ENCODE data around the gene APPL1.

APPL1 gene, protein sequence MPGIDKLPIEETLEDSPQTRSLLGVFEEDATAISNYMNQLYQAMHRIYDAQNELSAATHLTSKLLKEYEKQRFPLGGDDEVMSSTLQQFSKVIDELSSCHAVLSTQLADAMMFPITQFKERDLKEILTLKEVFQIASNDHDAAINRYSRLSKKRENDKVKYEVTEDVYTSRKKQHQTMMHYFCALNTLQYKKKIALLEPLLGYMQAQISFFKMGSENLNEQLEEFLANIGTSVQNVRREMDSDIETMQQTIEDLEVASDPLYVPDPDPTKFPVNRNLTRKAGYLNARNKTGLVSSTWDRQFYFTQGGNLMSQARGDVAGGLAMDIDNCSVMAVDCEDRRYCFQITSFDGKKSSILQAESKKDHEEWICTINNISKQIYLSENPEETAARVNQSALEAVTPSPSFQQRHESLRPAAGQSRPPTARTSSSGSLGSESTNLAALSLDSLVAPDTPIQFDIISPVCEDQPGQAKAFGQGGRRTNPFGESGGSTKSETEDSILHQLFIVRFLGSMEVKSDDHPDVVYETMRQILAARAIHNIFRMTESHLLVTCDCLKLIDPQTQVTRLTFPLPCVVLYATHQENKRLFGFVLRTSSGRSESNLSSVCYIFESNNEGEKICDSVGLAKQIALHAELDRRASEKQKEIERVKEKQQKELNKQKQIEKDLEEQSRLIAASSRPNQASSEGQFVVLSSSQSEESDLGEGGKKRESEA

DNA sequence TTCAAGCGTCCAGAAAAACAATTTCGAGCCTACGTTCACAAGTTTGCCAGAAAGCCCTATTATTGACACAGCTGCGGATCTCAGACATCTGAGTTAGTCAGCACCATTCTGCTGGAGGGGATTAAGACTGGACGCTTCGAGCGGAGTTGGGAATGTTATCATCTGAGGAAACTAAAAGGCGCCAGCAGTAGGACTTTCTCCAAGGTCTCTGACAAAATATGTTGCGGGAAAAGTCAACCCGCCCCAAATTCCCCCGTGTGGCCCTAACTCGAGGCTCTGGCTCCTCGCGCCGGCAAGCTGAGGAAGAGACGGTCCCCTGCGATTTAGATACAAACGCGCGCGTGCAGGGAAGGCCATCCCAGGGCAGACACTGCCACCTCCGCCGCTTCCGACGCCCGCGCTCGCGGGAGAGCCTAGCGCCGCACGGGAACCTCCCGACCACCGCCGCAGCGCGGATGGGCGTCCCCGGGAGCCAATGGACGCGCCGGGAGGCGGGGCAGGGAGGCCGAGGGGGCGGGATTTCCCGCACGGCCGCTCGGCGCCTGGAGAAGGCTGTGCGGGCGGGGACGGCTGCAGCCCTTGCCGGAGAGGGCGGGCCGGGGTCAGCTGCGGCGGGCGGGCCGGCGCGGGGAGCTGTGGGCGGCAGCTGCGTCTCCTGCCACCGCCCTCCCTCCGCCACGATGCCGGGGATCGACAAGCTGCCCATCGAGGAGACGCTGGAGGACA, at the start of gene APPL1:
Gene APPL1 (plus strand): TSS at position 526 of the 726 bp plus-strand sequence. CDS start 155 bp downstream, at position 681.
- peak; percentile 78 for DNase-seq (ENCODE audit: low read depth)

DNA sequence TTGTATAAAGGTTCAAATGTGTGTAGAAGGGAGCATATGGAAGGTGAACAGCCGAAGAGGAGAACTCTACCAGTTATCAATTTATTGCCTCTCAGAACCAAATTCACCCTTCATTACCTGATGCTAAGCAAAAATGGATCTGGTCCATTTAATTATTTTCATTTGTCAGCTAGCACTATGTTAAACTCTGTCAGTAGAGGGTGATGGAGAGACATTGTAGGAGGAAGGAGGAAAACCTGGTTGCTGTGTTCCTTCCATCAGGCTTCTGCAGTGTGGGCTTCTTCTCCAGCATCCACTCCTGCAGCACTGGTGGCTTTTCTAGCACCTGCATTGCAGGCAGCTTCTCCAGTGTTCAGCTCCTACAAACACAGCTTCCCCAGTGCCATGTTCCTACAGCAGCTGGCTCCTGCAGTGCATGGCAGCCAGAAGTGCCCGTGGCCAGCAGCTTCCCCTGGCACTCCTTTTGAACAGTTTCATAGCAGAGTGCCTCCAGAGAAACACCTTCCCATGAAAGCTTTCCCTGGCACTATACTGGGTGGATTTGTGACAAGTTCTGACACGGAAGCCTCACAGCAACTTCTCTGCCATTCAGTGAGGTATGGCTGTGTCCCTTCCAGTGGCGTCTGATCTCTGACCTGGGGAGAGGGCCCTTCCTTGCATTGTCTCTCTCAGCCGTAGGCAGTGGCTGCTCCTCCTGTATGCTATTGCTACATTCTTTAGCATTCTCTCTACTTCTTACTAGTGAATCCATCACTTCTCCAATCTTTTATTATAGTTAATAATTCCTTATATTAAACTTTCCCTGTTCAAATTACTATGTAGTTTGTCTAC, 47.7 kb upstream of the APPL1 start:
- no peak for DNase-seq (ENCODE audit: low read depth)

DNA sequence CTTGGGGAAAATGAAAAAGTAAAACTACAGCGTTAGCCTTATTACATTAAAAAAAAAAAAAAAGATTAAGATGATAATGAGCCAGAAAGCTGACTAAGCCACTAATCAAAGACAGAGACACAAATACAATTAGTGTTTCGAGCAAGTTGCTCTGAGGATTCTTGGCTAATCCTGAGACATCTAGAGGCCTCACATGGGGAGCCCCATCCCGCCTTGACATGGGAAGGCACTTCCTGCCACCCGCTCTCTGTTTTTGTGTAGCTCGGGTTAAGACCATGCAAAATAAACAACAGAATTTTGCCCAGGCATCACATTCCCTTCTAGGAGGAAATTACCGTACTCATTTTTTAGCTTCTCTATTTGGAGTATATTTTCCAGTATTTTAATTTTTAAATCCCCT, 43.0 kb upstream of the APPL1 start:
- DNase-seq (ENCODE audit: low read depth), result no peak

DNA sequence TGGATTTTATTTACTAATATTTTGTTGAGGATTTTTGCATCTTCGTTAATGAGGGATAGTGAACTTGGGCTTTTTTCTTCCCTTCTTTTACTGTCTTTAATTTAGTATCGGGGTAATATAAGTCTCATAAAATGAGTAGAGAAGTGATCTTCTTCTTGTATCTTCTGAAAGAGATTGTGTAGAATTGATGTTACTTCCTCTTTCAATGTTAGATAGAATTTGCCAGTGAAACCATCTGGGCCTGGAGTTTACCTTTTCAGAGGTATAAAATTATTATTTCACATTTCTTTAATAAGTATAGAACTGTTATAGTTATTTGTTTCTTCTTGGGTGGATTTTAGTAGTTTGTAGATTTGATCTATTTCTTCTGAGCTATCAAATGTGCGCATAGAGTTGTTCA, 35.5 kb upstream of the APPL1 start:
- no peak for DNase-seq (ENCODE audit: low read depth)

DNA sequence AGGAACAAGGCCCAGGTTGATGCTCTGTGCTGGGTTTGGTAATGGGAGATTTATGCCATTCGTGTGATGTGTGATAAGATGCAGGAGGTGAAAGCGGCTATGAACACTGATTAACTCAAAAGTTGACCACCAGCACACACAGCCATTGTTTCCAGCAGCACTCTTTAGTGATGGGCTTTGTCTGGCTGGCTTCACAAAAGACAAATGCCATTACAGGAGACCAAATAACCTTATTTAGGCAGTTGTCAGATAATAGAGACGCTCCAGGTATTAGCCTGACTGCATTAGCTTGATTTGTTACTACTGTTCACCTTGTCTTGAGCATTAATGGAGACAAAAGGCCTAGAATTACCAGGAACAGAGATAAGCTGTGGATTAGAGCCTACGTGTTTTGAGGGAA, 32.9 kb upstream of the APPL1 start:
- DNase-seq (ENCODE audit: low read depth), result no peak

DNA sequence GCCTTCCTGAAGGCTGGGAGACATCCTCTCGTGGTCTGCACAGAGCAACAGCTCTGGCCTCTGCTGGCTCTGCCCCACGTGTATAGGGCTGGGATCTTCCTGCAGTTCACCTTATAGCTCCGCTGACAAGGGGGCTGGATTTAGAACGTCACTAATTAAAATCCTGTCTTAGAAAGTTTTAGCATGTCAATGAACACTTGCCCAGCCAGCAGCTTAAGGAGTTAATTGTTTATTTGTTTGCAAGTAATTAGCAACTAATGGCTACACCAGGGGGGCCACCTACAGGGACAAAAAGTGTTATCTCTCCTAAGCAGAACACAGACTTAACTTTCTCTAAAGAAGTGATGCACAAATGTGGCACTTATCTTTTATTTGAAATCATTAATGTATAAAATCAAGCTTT, 27.6 kb upstream of the APPL1 start, which contains the start of gene HESX1:
Gene HESX1 (minus strand): TSS at position 84 of the 403 bp plus-strand sequence. CDS start 60 bp downstream, at position 24.
- DNase-seq (ENCODE audit: low read depth), result no peak

DNA sequence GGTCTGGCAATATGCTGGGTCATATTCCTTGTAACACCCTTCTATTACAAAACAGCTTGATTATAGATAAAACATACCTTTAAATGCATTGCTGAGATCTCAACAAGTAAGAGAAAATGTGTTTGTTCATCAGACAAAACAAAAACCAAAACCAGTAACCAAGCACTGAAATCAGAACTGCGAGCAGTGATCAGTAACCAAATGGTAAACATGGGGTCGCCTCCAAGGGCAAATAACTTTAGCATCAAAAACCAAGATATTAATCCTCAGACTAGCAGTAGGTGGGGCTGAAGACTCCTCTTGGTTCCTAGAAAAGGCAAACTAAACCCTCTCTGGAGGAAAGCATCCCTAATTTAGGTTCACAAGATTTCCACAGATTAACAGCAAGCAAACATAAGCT, 21.1 kb upstream of the APPL1 start:
- DNase-seq (ENCODE audit: low read depth), result no peak

DNA sequence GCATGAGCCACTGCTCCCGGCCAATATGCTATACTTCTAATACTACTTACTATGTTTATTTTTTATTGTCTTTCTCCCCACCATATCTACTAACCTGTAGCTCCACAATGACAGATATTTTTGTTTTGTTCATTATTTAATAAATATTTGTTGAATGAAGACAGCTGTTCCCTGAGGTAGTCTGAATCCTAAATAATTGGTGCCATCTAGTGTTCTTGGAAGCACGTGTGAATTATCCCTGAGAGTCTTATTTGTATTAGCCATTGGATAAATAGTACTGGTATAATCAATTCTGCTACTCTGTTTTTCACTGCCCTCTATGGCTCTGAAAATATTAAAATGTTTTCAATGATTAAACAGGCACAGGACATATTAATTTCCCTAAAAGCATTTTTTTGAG, 5.6 kb upstream of the APPL1 start:
- no peak for DNase-seq (ENCODE audit: low read depth)

DNA sequence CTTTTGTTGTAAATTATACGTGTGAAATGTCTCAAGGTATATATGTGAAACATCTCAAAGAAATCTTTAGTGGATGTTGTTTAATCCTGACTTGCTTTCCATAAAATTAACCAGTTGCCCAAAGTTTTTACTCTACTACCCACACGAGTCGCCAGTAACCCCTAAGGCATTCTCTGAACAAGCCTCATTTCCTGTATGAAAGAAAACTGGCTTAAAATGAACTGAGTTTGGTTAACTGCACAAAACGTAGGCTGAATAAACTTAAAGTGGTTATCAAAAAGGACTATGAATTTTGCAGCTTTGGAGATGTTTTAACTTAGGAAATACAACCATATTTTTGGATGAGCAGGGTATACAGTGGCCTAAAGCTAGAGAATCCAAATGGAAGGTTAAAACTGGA, 2.7 kb upstream of the APPL1 start:
- DNase-seq (ENCODE audit: low read depth), result no peak

DNA sequence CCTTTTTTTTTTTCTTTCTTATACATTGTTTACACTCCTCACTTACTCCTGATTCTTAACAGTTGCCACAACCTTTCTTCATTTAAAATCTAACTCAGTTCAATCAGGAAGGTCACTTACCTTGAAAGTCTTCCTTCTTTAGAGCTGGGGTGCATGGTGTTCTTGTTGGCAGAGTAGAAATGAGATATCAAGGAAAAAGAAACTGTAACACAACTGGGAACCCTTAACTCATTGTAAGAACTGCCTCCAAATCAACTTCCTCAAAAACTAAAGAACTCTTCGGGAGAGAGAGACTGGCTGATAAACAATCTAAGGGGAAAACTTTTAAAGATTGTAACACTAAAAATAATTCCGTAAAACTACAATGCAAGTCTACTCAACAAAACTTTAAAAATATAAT, 1.4 kb upstream of the APPL1 start:
- DNase-seq (ENCODE audit: low read depth), result no peak

DNA sequence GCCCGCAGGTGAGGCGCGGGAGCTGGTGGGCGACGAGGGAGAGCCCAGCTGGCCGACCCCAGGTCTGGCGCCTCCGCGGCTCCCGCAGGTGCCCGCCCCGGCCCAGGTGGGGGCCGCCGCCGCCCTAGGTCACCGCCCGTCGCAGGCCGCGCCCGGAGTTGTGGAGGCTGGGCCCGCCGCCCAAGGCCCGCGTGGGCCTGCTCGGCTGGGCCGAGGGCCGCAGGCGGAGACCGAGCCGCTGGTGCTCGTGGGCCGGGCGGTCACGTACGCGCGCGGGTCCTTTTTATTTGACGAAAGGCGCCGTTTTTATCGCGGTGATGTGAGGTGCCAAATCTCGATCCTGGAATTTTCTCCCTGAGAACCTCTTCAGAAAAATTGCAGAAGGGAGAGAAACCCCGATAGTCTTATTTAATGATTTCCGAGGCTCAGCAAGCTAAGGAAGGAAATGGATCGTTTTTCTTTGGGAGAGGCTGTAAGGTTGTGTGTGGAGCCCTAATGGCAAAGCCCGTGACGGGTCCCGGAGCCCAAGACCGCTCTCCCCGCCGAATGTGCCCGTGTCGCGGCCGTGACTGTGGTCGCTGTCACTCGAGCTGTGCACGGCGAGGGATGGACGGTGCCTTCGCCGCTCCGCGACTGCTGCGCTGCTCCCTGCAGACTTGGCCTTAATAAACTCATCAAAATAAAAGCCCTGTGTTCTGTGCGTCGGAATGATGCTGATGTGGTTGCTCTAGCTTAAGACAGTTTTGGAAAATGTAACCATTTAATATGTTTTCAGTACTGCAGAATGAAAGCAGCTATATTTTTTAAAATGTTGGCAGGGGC, 612 bp downstream of the APPL1 start:
- DNase-seq (ENCODE audit: low read depth), result peak; percentile 16

DNA sequence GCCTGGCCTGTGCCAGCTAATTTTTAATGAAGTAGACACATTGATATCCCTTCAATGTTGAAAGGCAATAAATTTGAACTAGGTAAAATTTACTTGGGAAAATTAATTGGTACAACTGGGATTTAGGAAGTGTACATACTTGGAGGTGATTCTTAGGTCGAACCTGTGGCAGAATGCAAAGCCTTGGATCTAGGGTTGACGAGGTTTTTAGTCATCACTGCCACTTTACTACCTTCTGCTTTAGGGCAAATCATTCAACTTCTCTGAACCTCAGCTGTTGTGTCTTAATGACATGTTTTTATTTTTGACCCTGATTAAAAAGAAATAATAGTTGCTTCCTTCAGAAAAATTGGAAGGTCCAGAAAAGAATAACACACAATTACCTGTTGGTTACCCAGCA, 2.5 kb downstream of the APPL1 start:
- no peak for DNase-seq (ENCODE audit: low read depth)

DNA sequence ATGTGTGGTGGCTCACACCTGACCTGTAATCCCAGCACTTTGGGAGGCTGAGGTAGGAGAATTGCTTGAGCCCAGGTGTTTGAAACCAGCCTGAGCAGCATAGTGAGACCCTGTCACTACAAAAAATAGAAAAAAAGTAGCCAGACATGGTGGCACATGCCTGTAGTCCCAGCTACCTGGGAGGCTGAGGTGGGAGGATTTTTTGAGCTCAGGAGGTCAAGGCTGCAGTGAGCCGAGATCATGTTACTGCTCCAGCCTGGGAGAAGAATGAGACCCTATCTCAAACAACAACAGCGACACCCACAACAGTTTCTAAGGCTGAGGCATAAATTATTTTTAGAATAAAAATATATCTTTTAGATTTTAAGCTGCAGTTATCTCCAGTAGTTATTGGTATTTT, 6.3 kb downstream of the APPL1 start:
- DNase-seq (ENCODE audit: low read depth), result no peak

DNA sequence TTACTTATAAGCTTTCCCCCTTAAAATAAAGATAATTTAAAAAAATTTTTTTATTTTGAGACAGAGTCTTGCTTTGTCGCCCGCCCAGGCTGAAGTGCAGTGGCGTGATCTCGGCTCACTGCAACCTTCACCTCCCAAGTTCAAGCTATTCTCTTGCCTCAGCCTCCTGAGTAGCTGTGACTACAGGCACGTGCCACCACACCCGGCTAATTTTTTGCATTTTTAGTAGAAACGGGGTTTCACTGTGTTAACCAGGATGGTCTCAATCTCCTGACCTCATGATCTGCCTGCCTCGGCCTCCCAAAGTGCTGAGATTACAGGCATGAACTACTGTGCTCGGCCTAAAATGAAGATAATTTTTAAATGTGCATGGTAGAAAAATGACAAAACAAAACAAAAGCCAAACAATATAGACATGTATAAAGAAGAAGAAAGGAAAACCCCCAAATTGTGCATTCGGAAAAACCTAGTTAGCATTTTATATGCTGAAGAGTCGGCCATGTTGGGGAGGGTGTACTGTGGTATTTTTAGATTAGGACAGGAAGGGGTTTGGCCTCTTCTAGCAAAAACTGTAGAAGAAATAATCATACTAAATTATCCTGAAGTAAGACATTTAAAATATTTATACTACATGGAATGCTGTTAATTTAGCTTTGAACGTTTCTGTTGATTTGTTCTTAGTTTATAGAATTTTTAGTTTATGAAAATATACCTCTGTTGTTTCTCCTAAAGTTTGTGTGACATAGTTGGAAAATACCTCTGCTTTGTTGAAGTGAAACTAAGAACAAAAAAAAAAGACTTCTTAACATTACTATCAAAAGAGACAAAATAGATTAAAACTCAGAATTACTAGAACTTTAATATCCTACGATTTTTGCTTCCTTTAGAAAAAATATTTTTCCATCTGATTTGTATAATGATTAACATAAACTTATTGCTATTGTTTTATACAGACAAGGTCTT, 7.4 kb downstream of the APPL1 start:
- DNase-seq (ENCODE audit: low read depth), result no peak

DNA sequence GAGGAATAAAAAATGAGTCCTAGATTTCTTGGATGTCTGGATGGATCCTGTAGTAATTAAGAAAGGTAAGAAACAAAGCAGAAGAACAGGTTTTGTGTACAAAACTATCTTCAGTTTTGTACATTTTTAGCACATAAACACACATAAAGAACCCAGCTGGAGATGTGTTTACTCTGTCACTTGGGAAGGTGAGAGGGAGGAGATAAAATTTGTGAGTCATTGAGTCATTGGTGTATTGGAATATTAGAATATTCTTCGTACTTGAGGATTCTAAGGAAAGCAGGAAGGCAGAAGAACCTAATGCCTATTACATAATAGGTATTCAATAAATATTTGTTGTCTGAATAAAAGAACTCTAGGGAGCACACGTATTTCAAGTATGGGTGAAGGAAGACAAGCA, 17.4 kb downstream of the APPL1 start:
- DNase-seq (ENCODE audit: low read depth), result no peak

DNA sequence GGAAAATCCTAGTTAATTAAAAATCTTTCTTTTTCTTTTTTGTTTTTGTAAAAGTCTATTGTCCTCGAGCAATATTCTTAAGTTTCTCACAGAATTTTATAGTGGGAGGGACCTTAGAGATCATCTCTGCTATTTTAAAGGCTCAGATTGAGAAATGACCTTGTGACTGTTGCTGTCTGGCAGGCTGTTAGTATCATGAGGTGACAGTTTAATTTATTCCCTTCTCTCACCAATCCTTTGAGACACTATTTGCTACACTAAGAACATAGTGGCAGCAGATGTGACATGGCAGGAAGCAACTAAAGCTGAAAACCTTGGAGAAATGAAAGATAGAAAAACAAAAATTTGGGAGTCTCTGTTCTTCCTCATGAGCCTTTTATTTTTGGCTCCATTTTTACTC, 24.9 kb downstream of the APPL1 start:
- no peak for DNase-seq (ENCODE audit: low read depth)

DNA sequence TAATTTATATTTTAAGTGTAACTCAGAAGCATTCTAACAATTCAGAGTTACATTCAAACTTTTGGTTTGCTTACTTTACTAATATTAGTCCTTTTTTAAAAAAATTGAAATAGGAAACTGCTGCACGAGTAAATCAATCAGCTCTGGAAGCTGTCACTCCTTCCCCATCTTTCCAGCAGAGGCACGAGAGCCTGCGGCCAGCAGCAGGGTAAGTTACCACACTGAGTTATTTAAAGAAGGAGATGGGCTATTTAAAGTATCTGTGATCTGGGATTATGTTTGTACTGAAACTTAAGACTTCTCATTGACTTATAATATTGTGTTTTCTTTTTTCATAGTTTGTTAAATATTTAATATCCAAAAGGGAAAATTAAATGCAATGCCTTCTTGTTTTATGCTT, 29.3 kb downstream of the APPL1 start:
- DNase-seq (ENCODE audit: low read depth), result no peak

DNA sequence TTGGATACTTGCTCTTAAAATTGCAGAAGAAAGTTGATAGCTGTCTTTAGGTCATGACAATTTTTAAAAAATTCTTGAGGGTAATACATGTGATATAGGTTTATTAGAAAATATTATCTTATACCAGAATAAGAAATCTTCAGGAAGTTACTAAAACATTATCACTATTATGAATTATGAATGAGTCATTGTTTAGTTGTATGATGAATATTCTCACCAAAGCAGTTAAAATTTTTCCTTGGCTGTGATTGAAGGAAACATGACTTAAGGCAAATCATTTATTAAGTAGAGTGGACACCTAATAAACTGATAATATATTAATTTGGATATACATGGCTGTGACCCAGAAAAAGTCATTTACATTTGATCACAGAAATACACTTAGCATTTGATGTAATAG, 30.1 kb downstream of the APPL1 start:
- DNase-seq (ENCODE audit: low read depth), result no peak

DNA sequence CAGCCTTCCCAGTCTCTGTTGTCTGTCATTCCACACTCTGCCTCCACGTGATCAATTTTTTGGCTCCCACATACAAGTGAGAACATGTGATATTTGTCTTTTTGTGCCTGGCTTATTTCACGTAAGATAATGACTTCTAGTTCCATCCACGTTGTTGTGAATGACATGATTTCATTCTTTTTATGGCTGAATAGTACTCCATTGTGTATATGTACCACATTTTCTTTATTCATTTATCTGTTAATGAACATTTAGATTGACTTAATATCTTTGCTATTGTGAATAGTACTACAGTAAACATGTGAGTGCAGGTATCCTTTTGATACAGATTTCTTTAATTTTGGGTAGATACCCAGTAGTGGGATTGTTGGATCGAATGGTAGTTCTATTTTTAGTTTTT, 33.6 kb downstream of the APPL1 start:
- no peak for DNase-seq (ENCODE audit: low read depth)

DNA sequence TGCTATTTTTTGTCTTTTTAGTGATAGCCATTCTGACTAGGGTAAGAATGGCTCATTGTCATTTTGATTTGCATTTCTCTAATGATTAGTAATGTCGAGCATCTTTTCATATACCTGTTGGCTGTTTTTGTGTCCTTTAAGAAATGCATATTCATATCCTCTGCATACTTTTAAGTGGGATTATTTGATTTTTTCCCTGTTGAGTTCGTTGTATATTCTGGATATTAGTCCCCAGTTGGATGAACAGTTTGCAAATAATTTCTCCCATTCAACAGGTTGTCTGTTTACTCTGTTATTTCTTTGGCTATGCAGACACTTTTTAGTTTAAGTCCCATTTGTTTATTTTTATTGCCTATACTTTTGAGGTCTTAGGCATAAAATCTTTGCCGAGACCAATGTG, 34.4 kb downstream of the APPL1 start:
- DNase-seq (ENCODE audit: low read depth), result no peak
